ENCODE data around the gene EPS15. TPM values are rescaled to one million over a fixed set of nuclear protein-coding genes. Genes with fewer than 3 reads are reported as not detected.

The EPS15 gene
- 47.4 and 58.7 TPM in 2 replicates for total RNA-seq

DNA sequence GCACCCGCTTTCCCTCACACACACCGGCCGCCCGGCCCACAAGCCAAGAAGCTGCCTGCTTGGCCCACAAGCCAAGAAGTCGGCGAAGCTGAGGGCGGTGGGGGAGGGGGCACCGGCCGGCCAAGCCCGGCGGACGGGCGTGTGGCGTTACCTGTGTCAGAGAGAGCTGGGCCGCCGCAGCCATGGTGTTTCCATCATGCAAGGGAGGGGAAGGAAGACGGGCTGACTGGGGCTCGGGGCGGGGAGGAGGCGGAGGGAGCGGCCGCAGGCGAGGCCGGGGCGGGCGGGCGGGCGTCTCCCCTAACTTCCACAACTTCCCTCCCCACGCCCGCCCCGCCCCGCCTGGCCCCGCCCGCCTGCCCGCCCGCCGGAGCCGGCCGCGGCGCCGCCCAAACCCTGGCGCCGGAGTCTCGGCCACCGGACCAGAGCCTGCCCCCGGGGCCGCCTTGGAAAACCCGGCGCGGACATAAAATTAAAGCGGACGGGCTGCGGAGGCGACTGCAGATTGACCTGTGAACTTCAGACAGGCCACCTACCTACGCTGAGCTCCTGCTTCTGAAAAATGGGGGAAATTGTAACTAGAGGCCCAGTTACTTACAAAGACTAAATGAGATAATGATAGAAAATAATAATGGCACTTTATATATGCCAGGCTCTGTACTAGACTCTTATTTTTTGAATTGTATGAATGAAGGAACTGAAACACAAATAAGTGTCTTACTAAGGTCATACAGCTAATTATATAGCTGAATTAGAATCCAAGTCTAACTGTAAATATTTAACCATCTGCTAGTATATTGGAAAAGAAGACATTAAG, at the start of gene EPS15:
TSS of gene EPS15 (minus strand) at position 219 of the 817 bp plus-strand sequence. CDS start at position 184, 35 bp downstream.
- DNase-seq (ENCODE audit: low read depth) = peak; percentile 82
- TF ChIP-seq, protein P1, sequence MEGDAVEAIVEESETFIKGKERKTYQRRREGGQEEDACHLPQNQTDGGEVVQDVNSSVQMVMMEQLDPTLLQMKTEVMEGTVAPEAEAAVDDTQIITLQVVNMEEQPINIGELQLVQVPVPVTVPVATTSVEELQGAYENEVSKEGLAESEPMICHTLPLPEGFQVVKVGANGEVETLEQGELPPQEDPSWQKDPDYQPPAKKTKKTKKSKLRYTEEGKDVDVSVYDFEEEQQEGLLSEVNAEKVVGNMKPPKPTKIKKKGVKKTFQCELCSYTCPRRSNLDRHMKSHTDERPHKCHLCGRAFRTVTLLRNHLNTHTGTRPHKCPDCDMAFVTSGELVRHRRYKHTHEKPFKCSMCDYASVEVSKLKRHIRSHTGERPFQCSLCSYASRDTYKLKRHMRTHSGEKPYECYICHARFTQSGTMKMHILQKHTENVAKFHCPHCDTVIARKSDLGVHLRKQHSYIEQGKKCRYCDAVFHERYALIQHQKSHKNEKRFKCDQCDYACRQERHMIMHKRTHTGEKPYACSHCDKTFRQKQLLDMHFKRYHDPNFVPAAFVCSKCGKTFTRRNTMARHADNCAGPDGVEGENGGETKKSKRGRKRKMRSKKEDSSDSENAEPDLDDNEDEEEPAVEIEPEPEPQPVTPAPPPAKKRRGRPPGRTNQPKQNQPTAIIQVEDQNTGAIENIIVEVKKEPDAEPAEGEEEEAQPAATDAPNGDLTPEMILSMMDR (IDR thresholded peaks at IDR 0.05; ENCODE audit: insufficient read depth, low read depth, low read length) = no peak
- H3K4me3 ChIP-seq (ENCODE audit: low read depth, low read length) = peak within 1 kb of the TSS; percentile 80

DNA sequence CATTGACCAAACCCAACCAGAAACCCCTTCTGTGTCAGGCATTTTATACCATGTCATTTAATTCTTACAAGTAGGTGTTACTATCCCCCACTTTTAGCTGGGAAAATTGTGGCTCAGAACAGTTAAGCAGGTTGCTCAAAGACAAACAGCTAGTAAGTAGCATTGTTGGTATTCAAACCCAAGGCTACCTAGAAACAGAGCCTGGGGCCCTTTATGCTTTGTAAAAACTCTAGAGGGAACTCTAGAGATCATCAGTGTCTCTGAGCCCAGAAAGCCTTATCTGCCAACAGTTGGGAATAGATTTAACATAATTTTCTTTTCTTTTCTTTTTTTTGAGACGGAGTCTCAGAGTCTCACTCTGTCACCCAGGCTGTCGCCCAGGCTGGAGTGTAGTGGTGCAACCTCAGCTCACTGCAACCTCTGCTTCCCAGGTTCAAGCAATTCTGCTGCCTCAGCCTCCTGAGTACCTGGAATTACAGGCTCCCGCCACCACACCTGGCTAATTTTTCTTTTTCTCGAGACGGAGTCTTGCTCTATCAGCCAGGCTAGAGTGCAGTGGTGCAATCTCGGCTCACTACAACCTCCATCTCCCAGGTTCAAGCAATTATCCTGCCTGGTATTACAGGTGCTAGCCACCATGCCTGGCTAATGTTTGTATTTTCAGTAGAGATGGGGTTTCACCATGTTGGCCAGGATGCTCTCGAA, 49.3 kb upstream of the EPS15 start:
- no peak overlapping the region for H3K4me3 ChIP-seq (ENCODE audit: low read depth, low read length)
- DNase-seq (ENCODE audit: low read depth) = no peak
- TF ChIP-seq, protein P1 (IDR thresholded peaks at IDR 0.05; ENCODE audit: insufficient read depth, low read depth, low read length) = no peak

DNA sequence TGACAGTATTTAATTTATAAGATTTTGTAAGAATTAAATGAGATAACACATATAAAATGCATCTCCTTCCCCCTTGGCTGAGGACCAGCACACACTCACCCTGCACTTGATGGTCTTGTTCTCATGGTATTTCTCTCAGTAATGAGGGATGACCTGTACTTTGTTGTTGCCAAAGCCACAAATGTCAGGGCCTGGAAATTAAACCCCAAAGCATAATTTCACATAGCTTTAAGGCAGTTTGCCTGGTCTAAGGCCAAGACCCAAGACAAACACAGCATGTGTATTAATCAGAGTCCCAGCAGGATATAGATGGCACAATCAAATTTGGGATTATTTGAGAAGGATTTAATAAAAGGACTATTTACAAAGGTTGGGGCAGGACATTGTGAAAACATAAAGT, 48.6 kb upstream of the EPS15 start:
- TF ChIP-seq, protein P1 (IDR thresholded peaks at IDR 0.05; ENCODE audit: insufficient read depth, low read depth, low read length) = no peak
- H3K4me3 ChIP-seq (ENCODE audit: low read depth, low read length) = no peak overlapping the region
- DNase-seq (ENCODE audit: low read depth) = peak; percentile 49

DNA sequence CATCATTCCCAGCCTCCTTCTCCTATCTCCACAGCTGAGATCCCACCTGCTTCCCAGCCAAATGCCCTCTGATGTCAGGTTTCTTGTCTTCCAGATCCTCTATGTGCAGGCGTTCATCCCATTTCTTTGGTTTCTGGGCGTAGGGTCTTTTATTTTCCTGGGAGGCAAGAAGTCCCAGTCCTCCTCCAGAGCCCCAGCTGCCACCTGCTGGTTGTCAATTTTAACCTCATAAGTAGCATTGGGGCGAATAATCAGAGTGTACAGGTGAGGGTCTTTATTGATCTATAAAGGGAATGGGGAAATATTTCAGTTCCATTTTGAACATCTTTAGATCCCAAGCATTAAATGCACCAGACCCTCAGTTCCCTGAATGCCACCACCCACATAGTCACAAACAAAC, 47.2 kb upstream of the EPS15 start:
- TF ChIP-seq, protein P1 (IDR thresholded peaks at IDR 0.05; ENCODE audit: insufficient read depth, low read depth, low read length) = no peak
- no peak overlapping the region for H3K4me3 ChIP-seq (ENCODE audit: low read depth, low read length)
- no peak for DNase-seq (ENCODE audit: low read depth)

DNA sequence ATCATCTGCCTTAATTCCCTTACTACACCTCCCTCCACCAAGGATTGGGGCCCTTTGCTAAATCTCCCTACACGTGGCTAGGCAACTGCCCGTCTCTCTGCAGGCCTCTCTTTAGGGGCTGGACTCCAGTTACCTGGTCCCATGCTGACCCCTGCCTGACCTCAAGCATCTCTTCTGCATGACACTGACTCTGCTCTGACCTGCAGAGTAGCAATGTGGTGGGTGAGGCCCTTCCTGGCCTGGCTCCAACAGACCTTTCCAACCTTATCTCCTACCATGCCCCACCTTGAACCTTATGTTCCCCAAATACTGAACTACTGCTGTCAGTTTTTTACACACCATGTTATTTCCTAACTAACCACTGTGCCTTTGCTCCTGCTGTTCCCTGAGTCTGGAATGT, 45.9 kb upstream of the EPS15 start:
- TF ChIP-seq, protein P1 (IDR thresholded peaks at IDR 0.05; ENCODE audit: insufficient read depth, low read depth, low read length) = no peak
- DNase-seq (ENCODE audit: low read depth) = no peak
- no peak overlapping the region for H3K4me3 ChIP-seq (ENCODE audit: low read depth, low read length)

DNA sequence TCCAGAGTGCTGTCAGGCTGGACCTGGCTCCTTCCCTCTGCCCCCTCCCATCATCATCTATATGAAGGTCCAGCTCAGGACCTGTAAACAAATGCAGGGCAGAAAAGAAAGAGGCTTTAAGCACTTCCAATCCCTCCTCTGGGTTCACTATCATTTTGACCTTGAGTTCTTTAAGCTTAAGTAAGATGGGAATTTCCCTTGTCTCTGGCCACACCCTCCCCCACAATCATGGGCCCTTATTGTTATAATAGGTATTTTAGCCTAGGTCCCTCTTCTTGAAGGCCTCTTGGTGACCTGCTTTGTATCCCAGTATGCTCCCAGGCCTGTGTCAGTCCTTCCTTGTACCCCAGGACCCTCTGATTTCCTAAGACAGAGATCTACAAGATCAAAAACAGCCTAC, 45.1 kb upstream of the EPS15 start:
- no peak overlapping the region for H3K4me3 ChIP-seq (ENCODE audit: low read depth, low read length)
- DNase-seq (ENCODE audit: low read depth) = peak; percentile 46
- TF ChIP-seq, protein P1 (IDR thresholded peaks at IDR 0.05; ENCODE audit: insufficient read depth, low read depth, low read length) = no peak
